ENCODE results near the gene SDCBP2. TPM values are rescaled to one million over a fixed set of nuclear protein-coding genes. Genes with fewer than 3 reads are reported as not detected.

SDCBP2 gene
- total RNA-seq, 1 experiment from 2014 or later, result 3.4 TPM

DNA sequence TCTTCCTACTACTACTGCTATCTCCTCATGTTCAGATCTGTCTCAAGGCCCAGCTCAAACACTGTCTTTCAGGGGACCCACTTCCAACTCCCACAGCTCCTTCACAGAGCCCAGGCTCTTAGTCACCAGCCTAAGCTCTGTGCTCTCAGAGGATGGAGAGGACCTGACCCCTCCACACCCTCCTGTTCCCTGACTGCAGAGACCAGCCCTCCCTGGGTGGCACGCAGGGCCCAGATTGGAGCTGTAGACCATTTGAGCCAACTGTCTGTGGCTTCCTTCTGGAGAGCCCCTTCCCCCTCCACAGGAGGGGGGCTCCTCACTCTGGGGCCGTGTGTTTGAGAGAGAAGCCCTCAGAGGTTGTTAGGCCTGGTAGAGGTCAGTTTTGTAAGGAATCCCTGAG, 53.0 kb downstream of the SDCBP2 start:
- DNase-seq (ENCODE audit: low read depth), result no peak

DNA sequence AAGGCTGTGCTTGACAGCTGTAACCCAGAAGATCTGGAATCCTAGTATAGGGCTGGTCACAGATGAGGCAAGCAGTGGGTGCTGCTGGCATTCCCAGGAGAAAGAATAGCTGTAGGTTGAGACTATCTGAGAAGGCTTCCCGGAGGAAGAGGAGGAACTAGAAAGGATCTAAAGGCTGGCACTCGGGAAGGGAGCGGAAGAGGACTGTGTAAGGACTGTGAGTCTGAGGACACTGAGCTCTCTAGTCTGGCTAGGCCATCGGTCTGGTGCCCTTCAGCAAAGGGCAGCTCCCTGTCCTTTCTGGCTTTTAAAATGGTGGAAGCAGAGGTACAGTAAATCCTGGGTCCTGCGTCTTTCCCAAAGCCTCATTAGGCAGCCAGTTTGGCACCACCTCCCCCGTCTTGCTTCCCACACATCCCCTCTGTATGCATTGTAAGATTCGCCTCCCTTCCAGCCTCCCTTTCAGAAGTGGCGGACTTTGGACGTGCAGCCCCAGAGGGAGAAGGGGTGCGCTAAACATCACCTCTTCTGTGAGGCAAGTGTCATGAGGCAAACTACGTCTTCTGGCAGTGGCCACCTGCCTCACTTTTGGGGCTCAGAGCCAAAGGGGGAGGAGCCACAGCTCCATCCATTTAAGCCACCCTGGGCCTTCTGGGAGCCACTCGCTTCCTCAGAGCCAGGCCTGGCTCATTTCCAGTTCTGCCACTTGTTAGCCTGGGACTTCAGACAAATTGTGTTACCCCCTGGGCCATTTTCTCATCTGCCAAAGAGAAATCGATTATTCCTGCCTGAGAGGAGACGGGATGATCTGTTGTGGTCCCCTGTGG, 54.2 kb downstream of the SDCBP2 start:
- no peak for DNase-seq (ENCODE audit: low read depth)

DNA sequence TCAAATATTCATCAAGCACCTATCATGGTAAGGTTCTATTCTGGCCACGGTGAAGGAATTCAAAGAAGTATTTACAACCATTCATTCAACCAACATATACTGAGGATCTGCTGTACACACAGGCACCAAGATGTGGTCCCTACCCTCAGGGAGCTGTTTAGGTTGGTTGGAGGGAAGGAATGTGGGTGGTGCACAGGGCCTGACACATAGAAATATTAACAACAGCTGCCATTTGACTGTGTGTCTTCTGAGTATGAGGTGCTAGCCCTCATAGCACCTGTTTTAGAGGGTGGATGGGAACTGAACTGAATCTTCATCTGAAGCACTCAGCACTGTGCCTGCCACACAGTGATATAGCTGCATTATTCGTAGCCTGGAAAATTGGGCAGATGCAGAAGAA, 55.6 kb downstream of the SDCBP2 start:
- DNase-seq (ENCODE audit: low read depth), result no peak

GRCh38 chr20:1272368-1273100, 56.4 kb downstream of the SDCBP2 start:
- no peak for DNase-seq (ENCODE audit: low read depth)

DNA sequence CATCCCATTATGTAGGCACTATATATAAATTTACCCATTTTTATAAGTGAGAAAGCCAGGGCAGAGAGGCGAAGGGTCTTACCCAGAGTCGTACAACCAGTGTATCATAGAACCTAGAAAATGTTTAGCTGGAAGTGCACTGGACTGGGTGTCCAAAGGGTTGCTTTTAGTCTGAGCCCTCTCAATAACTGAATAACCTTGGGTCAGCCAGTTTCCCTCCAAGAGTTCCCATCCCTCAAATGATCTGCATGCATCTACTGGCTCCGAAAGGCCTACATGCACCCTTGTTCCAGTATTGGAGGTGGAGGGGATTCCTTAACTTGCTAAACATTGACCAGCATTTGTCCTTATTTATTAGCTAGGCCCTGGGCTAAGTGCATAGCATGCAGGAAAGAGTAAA, 59.1 kb downstream of the SDCBP2 start:
- DNase-seq (ENCODE audit: low read depth), result no peak

GRCh38 chr20:1269235-1269634, 59.7 kb downstream of the SDCBP2 start:
- no peak for DNase-seq (ENCODE audit: low read depth)

GRCh38 chr20:1267809-1268374, 61.0 kb downstream of the SDCBP2 start:
- DNase-seq (ENCODE audit: low read depth), result no peak

- no peak for DNase-seq (ENCODE audit: low read depth)
Observed at GRCh38 chr20:1267161-1267560, 61.8 kb downstream of the SDCBP2 start.

GRCh38 chr20:1266167-1266973, 62.6 kb downstream of the SDCBP2 start, which contains the start of gene SNPH:
Gene SNPH (plus strand): TSS chr20:1266294. CDS start chr20:1296240, 29,946 bp downstream.
- DNase-seq (ENCODE audit: low read depth), result peak; percentile 76

GRCh38 chr20:1265916-1266166, 63.1 kb downstream of the SDCBP2 start:
- no peak for DNase-seq (ENCODE audit: low read depth)

DNA sequence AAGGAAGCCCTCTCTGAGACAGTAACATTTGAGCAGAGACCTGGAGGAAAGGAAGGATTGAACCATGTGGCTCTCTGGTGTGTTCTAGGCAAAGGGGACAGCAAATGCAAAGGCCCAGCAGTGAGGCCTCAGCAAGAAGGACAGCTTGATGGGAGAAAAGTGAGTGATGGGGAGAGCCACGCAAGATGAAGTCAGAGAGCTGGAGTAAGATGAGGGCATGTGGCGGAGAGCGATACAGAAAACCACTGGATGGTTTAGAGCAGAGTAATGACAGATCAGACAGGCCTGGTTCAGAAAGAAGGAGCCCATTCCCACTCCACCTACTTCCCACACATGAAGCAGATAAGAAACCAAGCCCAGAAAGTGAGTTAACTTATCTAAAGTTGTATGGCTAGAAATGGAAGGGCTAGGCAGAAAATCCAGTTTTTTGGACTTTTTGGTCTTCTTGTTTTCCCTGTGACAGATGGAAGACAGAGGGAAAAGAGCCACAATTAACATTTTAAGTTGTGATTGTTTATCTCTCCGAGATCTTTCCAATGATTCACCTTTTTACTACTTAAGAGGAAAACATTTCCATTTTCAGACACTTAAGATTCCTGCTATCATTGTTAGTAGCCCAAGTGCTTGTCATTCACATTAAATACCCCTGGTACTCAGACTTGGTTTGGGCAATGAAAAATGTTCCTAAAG, 63.6 kb downstream of the SDCBP2 start:
- DNase-seq (ENCODE audit: low read depth), result peak; percentile 65

- no peak for DNase-seq (ENCODE audit: low read depth)
Observed at GRCh38 chr20:1264727-1265126, 64.2 kb downstream of the SDCBP2 start.

GRCh38 chr20:1263853-1264252, 65.1 kb downstream of the SDCBP2 start:
- no peak for DNase-seq (ENCODE audit: low read depth)

Other genes with a start within 250 kb of the SDCBP2 start
- gene PSMF1, start 210.5 kb downstream of the SDCBP2 start, total RNA-seq (2014; rRNA removed; shearing (Covaris generic)), result 196 and 292 TPM in 2 replicates
- 0.34 TPM in 2 replicates for gene TMEM74B, start 144.2 kb downstream of the SDCBP2 start, total RNA-seq (2014; rRNA removed; shearing (Covaris generic))
- gene C20orf202, start 125.7 kb downstream of the SDCBP2 start, total RNA-seq (2014; rRNA removed; shearing (Covaris generic)), result not detected in 2 replicates
- gene RAD21L1, start 103.1 kb downstream of the SDCBP2 start, total RNA-seq (2014; rRNA removed; shearing (Covaris generic)), result 0.39 TPM in 1 of 2 replicates, not detected in the other
- gene SNPH, start 62.8 kb downstream of the SDCBP2 start, total RNA-seq (2014; rRNA removed; shearing (Covaris generic)), result 4.0 and 9.9 TPM in 2 replicates
- gene FKBP1A, start 63.9 kb upstream of the SDCBP2 start, total RNA-seq (2014; rRNA removed; shearing (Covaris generic)), result 387 and 462 TPM in 2 replicates
- gene NSFL1C, start 137.7 kb upstream of the SDCBP2 start, total RNA-seq (2014; rRNA removed; shearing (Covaris generic)), result 69.2 and 85.5 TPM in 2 replicates
- gene SIRPB2, start 162.3 kb upstream of the SDCBP2 start, total RNA-seq (2014; rRNA removed; shearing (Covaris generic)), result 0.07 TPM in 1 of 2 replicates, not detected in the other
- not detected in 2 replicates for gene SIRPD, start 228.6 kb upstream of the SDCBP2 start, total RNA-seq (2014; rRNA removed; shearing (Covaris generic))